OCI-LY1 (cell line): ENCODE measurements around the gene FYTTD1.

Source experiments
- H2AFZ ChIP-seq: fragments of 200-600 bp; sonication (generic), shearing (Covaris generic); 2 replicates; pipeline ENCODE4 v1.6.0; 2014; ENCODE audit warnings: antibody characterized with exemption, mild to moderate bottlenecking, low read length
- H3F3A ChIP-seq: fragments of 200-600 bp; sonication (generic), shearing (Covaris generic); 2 replicates; pipeline ENCODE4 v1.6.0; 2014; ENCODE audit warnings: mild to moderate bottlenecking, antibody characterized with exemption, low read length, moderate library complexity; ENCODE audit not compliant: insufficient read depth
- H3K27ac ChIP-seq: fragments of 200-600 bp; sonication (generic); 2 replicates; pipeline ENCODE4 v1.5.1; 2014; ENCODE audit warnings: low read length, mixed run types, mild to moderate bottlenecking, low read depth; ENCODE audit not compliant: poor library complexity, severe bottlenecking
- H3K27me3 ChIP-seq: fragments of 200-600 bp; sonication (generic); 2 replicates; pipeline ENCODE4 v1.6.0; 2014; ENCODE audit warnings: antibody characterized with exemption, mild to moderate bottlenecking, low read length, moderate library complexity; ENCODE audit not compliant: insufficient read depth
- H3K36me3 ChIP-seq: fragments of 200-600 bp; sonication (generic); 2 replicates; pipeline ENCODE4 v1.6.1; 2014; ENCODE audit warnings: mild to moderate bottlenecking, antibody characterized with exemption, low read length, moderate library complexity, mixed read lengths; ENCODE audit not compliant: insufficient read depth
- H3K4me1 ChIP-seq: fragments of 200-600 bp; sonication (generic); 2 replicates; pipeline ENCODE4 v1.5.1; 2014; ENCODE audit warnings: mild to moderate bottlenecking, low read length, moderate library complexity; ENCODE audit not compliant: insufficient read depth, severe bottlenecking
- H3K4me2 ChIP-seq: fragments of 200-600 bp; sonication (generic), shearing (Covaris generic); 2 replicates; pipeline ENCODE4 v1.6.1; 2014; ENCODE audit warnings: low read length
- H3K4me3 ChIP-seq: fragments of 200-600 bp; sonication (generic); 2 replicates; pipeline ENCODE4 v1.5.1; 2014; ENCODE audit warnings: low read length, low read depth, mild to moderate bottlenecking, mixed read lengths; ENCODE audit not compliant: poor library complexity, severe bottlenecking
- H3K79me2 ChIP-seq: fragments of 200-600 bp; shearing (Covaris generic); 2 replicates; pipeline ENCODE4 v1.6.1; 2016; ENCODE audit warnings: mixed run types, low read length, mixed read lengths; ENCODE audit not compliant: insufficient read depth
- H3K9ac ChIP-seq: fragments of 200-600 bp; sonication (generic), shearing (Covaris generic); 2 replicates; pipeline ENCODE4 v1.6.1; 2014; ENCODE audit warnings: mild to moderate bottlenecking, low read length, mixed read lengths
- H3K9me2 ChIP-seq: fragments of 200-600 bp; sonication (generic), shearing (Covaris generic); 2 replicates; pipeline ENCODE4 v1.6.1; 2014; ENCODE audit warnings: low read depth, mild to moderate bottlenecking, low read length, mixed read lengths
- H3K9me3 ChIP-seq: fragments of 200-600 bp; shearing (Covaris generic); 2 replicates; pipeline ENCODE4 v1.6.1; 2014; ENCODE audit warnings: low read length, mixed read lengths
- H4K20me1 ChIP-seq: fragments of 200-600 bp; sonication (generic), shearing (Covaris generic); 2 replicates; pipeline ENCODE4 v1.6.0; 2016; ENCODE audit warnings: mild to moderate bottlenecking, low read length; ENCODE audit not compliant: insufficient read depth
- CTCF ChIP-seq: fragments of 200-600 bp; sonication (generic), shearing (Covaris generic); IDR thresholded peaks from 2 replicates; pipeline ENCODE4 v1.5.1; 2017; ENCODE audit warnings: mild to moderate bottlenecking, antibody characterized with exemption, low read length, moderate library complexity, mixed read lengths
- EZH2 ChIP-seq: fragments of 200-600 bp; sonication (generic), shearing (Covaris generic); IDR thresholded peaks from 2 replicates; pipeline ENCODE4 v1.8.0; 2017; ENCODE audit warnings: borderline replicate concordance, mixed run types, mild to moderate bottlenecking, antibody characterized with exemption, low read length, moderate library complexity, mixed read lengths

FYTTD1 gene

GRCh38 chr3:197758512-197758911 is 8.8 kb downstream of the FYTTD1 start:
- H3K27ac ChIP-seq: no peak overlapping the region
- no peaks in the 10 kb centered on the region for H3K9me2 ChIP-seq
- no peaks in the 10 kb centered on the region for H3K27me3 ChIP-seq
- no peaks in the 10 kb centered on the region for H3K9me3 ChIP-seq
- no peak overlapping the region for H2AFZ ChIP-seq
- H3K79me2 ChIP-seq: peaks cover 39% of the 10 kb centered on the region
- peaks cover 12% of the 10 kb centered on the region for H3K4me1 ChIP-seq
- no peaks in the 10 kb centered on the region for H3F3A ChIP-seq
- no peaks in the 10 kb centered on the region for H4K20me1 ChIP-seq
- H3K4me2 ChIP-seq: no peak overlapping the region
- H3K4me3 ChIP-seq: no peak overlapping the region
- no peak overlapping the region for H3K9ac ChIP-seq
- peaks cover 76% of the 10 kb centered on the region for H3K36me3 ChIP-seq
- no peak for TF ChIP-seq EZH2
- TF ChIP-seq CTCF: no peak

- Histone ChIP-seq H3K27ac (no peak overlapping the region), H3K9ac (no peak overlapping the region), H3K4me2 (no peak overlapping the region), H4K20me1 (no peaks in the 10 kb centered on the region), H3K4me3 (no peak overlapping the region), H3K9me3 (no peaks in the 10 kb centered on the region), H2AFZ (no peak overlapping the region), H3F3A (no peaks in the 10 kb centered on the region), H3K36me3 (peaks cover 94% of the 10 kb centered on the region), H3K79me2 (peaks cover 7% of the 10 kb centered on the region; the same call in 1 of the 2 replicates), H3K9me2 (no peaks in the 10 kb centered on the region), H3K27me3 (no peaks in the 10 kb centered on the region), H3K4me1 (no peaks in the 10 kb centered on the region)
- no peak for TF ChIP-seq EZH2
- no peak for TF ChIP-seq CTCF
These were observed 12.1 kb downstream of the FYTTD1 start for GRCh38 chr3:197761784-197762183.

GRCh38 chr3:197775317-197775716 is 25.6 kb downstream of the FYTTD1 start:
- H3K27ac ChIP-seq: no peak overlapping the region
- no peak overlapping the region for H3K4me3 ChIP-seq
- H3K9me3 ChIP-seq: no peaks in the 10 kb centered on the region
- peaks cover 16% of the 10 kb centered on the region for H3K4me1 ChIP-seq
- no peak overlapping the region for H3K9ac ChIP-seq
- H3K4me2 ChIP-seq: no peak overlapping the region
- no peak overlapping the region for H2AFZ ChIP-seq
- H3K27me3 ChIP-seq: no peaks in the 10 kb centered on the region
- H3K9me2 ChIP-seq: no peaks in the 10 kb centered on the region
- TF ChIP-seq CTCF (no peak), EZH2 (no peak)
- 0 out of 2 replicates have a peak, but pooled peaks cover 10% of the 10 kb centered on the region for H3F3A ChIP-seq
- H3K36me3 ChIP-seq: peaks cover 97% of the 10 kb centered on the region
- no peaks in the 10 kb centered on the region for H3K79me2 ChIP-seq
- H4K20me1 ChIP-seq: no peaks in the 10 kb centered on the region
